Ovary (tissue), 3 donors: ENCODE measurements around the gene ATXN7L3.

Experiments
- EP300 ChIP-seq: sonication (generic); formaldehyde crosslinking; IDR thresholded peaks from one replicate; pipeline ENCODE4 v1.6.1; 2017; ENCODE audit warnings: antibody characterized with exemption
- POLR2A ChIP-seq: fragments of 450-650 bp; IDR thresholded peaks from one replicate; pipeline ENCODE4 v1.6.1; 2017; ENCODE audit warnings: antibody characterized with exemption, mild to moderate bottlenecking, moderate library complexity
- TF ChIP-seq, protein P1 (sequence below), 3 donors: fragments of 450-650 bp in 2 of 3; fragments of 200-600 bp in 1 of 3; IDR thresholded peaks; one replicate each; pipeline versions ENCODE4 v1.5.1 to v1.8.0; 2016 to 2022; ENCODE audit warnings: antibody characterized with exemption in 3 of 3, mild to moderate bottlenecking in 1 of 3
- donor health status: DM: no; HTN: no; CAD: no.

DNA sequence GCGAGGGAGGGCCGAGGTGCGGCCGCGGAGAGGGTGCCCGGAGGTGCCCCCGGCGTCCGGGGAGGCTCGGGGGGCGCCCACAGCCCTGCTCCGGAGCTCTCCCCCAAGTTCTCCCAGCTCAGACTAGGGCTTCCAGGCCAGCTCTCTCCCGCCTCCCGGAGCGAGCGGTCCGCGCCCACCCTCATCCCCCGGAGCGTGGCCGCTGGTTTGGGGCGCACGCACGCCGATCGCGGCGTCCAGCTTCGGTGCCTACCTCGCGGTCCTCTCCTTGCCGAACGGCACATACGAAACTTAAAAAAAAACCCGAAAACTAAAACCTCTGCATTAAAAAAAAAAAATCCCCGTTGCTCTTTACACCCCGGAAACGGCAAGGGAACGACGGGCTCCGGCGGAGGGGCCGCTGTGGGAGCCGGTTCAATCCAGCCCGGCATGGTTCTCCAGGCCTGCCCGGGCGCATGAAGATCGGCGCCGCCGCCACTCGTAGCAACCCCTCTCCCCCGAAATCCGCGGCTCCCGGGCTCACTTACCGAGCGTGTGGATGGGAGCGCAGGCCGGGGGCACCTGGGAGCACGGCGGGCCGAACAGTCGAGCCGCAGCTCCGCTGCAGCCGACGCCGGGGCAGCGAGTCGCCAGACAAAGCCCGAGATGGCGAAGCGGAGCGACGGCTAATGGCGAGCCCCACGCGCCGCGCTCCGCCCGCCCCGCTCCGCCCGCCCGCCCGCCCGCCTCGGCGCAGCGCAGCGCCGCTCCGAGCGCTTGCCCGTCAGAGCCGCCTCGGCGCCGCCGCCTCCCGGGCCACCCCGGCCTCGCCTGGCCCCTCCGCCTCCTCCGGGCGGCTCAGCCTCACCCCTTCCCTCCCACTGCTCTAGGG is 20.8 kb upstream of the ATXN7L3 start:
- TF ChIP-seq POLR2A (no peak), EP300 (no peak)
- TF ChIP-seq, protein P1, sequence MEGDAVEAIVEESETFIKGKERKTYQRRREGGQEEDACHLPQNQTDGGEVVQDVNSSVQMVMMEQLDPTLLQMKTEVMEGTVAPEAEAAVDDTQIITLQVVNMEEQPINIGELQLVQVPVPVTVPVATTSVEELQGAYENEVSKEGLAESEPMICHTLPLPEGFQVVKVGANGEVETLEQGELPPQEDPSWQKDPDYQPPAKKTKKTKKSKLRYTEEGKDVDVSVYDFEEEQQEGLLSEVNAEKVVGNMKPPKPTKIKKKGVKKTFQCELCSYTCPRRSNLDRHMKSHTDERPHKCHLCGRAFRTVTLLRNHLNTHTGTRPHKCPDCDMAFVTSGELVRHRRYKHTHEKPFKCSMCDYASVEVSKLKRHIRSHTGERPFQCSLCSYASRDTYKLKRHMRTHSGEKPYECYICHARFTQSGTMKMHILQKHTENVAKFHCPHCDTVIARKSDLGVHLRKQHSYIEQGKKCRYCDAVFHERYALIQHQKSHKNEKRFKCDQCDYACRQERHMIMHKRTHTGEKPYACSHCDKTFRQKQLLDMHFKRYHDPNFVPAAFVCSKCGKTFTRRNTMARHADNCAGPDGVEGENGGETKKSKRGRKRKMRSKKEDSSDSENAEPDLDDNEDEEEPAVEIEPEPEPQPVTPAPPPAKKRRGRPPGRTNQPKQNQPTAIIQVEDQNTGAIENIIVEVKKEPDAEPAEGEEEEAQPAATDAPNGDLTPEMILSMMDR (IDR thresholded peaks at IDR 0.05): no peak
